ENCODE results near the gene HAVCR2. TPM values are rescaled to one million over a fixed set of nuclear protein-coding genes. Genes with fewer than 3 reads are reported as not detected.

HAVCR2 gene
- under 0.01 and 0.09 TPM in 2 replicates for total RNA-seq

DNA sequence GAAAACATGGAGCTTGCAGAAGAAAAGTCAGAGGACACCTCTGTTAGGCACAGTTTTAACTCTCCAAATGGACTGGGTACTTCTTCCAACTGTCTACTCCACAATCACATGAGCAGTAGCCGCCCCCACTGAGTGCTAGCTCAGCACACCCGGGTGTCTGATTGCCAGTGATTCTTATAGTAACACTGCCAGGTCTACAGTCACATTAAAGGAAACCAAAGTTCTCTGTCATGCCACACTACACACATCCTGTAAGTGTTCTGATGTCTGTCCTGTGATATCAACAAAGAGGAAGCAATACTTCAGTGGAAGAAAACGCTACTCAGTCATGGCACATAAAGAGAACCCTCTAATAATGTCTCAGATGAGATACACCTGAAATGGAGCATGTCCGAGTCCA lies at the start of gene HAVCR2:
HAVCR2 (minus strand) TSS at position 69 of the 400 bp plus-strand sequence; CDS start at position 8, 61 bp downstream.

DNA sequence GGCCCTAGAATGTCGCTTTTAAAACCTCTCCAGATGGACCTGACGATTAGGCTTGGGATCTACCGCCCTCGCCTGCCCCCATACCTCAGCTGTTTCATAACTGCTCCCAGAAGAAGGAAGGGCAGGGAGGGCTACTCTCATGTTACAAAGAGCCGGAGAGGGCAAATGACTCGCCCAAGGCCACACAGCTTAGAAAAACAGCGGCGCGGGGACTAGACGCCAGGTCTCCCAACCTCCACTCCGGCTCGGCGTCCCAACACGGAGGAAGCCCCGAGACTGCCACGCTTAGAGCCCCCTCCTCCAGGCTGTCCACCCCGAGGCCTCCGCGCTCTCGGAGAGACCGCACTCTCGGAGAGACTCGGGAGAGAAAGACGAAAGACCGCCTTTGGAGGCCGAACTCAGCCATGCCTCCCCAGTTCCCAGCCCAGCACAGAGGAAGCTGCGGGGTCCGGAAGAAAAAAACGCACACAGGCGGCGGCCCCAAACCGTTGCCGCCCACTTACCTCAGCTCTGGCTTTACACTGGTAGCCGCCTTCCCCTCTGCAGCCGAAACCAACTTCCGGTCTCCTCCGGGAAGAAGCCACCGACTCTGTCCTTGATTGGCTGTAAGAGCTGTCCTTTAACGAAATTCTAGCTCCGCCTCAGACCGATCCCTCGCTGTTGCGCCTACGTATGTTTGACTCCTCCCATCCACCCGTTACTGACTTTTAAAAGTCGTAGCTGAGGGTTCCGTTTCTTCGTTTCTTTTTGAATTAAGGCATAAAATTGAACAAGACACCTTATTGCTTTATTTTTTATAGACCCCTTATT lies 33.7 kb upstream of the HAVCR2 start, which contains the start of gene MED7:
MED7 (minus strand) TSS at position 549 of the 810 bp plus-strand sequence. CDS start 3,434 bp downstream, outside the sequence.

GRCh38 chr5:157059093-157059539 lies 49.7 kb downstream of the HAVCR2 start, which contains the start of gene HAVCR1:
TSS of gene HAVCR1 (minus strand) at chr5:157059116. CDS start at chr5:157057943, 1,173 bp downstream.

Other genes starting within 250 kb of the HAVCR2 start
- not detected in 2 replicates for gene TIMD4, start 145.8 kb downstream of the HAVCR2 start, total RNA-seq
- gene HAVCR1, start 49.9 kb downstream of the HAVCR2 start, total RNA-seq = not detected in 2 replicates
- 5.8 and 6.4 TPM in 2 replicates for gene MED7, start 33.8 kb upstream of the HAVCR2 start, total RNA-seq
- gene GARIN3, start 57.2 kb upstream of the HAVCR2 start, total RNA-seq = not detected in 2 replicates
- under 0.01 TPM in 2 replicates for gene ITK, start 71.8 kb upstream of the HAVCR2 start, total RNA-seq
- 8.1 and 8.8 TPM in 2 replicates for gene CYFIP2, start 157.1 kb upstream of the HAVCR2 start, total RNA-seq